ENCODE measurements around the gene ITGA1. TPM values are rescaled to one million over a fixed set of nuclear protein-coding genes. Genes with fewer than 3 reads are reported as not detected.

Gene ITGA1
- total and polyA plus RNA-seq, 2 of the 8 experiments (the other 6 are each of a cell fraction or from before 2014, with no cell fraction given): 2.3 to 9.0 TPM

DNA sequence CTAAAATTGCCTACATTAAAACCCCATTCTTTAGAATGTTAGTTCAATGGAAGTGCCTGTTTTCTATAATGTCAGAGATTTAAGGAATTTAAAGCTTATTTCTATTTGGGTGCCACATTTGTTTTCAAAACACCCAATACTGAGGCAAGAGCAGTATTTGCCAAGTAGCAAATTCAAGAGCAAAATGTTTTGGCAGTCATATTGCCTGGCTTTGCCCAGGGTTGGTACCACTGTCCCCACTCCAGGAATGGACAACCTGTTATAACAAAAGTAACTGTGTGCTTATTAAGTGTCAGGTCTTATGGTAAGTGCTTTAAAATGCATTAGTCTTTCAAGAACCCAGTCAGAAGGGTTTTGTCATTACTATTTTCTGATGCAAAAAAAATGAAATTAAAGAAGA, 19.3 kb downstream of the ITGA1 start:
- Histone ChIP-seq H4K91ac (replicated peaks; ENCODE audit: insufficient read length, low read length) (no peak overlapping the region), H3K23me2 (ENCODE audit: low read depth, low read length) (no peaks in the 10 kb centered on the region), H2BK5ac (ENCODE audit: low read depth, low read length) (no peak overlapping the region), H2AFZ (ENCODE audit: low read length) (no peak overlapping the region), H4K8ac (ENCODE audit: extremely low read depth, insufficient read depth, low read length) (no peak overlapping the region), H4K5ac (ENCODE audit: insufficient read length, low read depth, low read length) (no peak overlapping the region), H3K56ac (replicated peaks; ENCODE audit: insufficient read length, low read depth, low read length) (no peak overlapping the region), H2BK20ac (ENCODE audit: low read length) (no peak overlapping the region), H3K4me1 (replicated peaks in 1 of 4; ENCODE audit: control insufficient read depth in 3 of 4, insufficient read depth in 4 of 4, low read length in 3 of 4) (no peaks in the 10 kb centered on the region; a peak in 1 of 7 replicates), H3K9ac (replicated peaks in 1 of 4; ENCODE audit: extremely low read depth in 1 of 4, low read depth in 3 of 4, low read length in 3 of 4) (no peak overlapping the region), H3K27ac (ENCODE audit: low read depth, low read length) (no peak overlapping the region), H3K4me2 (ENCODE audit: insufficient read depth in 1 of 2, low read depth in 2 of 2, low read length in 2 of 2) (no peak overlapping the region), H2AK5ac (ENCODE audit: low read depth, low read length) (no peak overlapping the region), H3K79me1 (ENCODE audit: low read depth, low read length) (no peaks in the 10 kb centered on the region), H2BK15ac (ENCODE audit: low read length) (no peak overlapping the region), H3K79me2 (ENCODE audit: control insufficient read depth in 1 of 2, insufficient read depth in 2 of 2, low read length in 2 of 2) (peaks cover 0 to 33% of the 10 kb centered on the region in 2 experiments; a peak in 3 of 4 replicates), H3K36me3 (ENCODE audit: control insufficient read depth in 2 of 4, insufficient read depth in 4 of 4, low read length in 3 of 4) (peaks cover 0 to 6% (median 0%) of the 10 kb centered on the region in 4 experiments; a peak in 1 of 8 replicates), H3K27me3 (replicated peaks in 1 of 4; ENCODE audit: control insufficient read depth in 3 of 4, extremely low read depth in 1 of 4, insufficient read depth in 3 of 4, low read length in 3 of 4) (no peaks in the 10 kb centered on the region), H3K4me3 (ENCODE audit: extremely low read depth in 1 of 4, insufficient read depth in 2 of 4, low read depth in 3 of 4, low read length in 4 of 4) (no peak overlapping the region), H3K23ac (ENCODE audit: insufficient read length) (no peak overlapping the region), H2BK12ac (ENCODE audit: low read depth, low read length) (no peak overlapping the region), H2BK120ac (replicated peaks; ENCODE audit: low read depth, low read length) (no peak overlapping the region), H3K9me3 (ENCODE audit: insufficient read depth in 2 of 2, low read depth in 1 of 2, low read length in 1 of 2) (no peaks in the 10 kb centered on the region), H3K18ac (ENCODE audit: extremely low read depth, low read length) (no peak overlapping the region), H4K20me1 (replicated peaks in 1 of 2; ENCODE audit: control insufficient read depth in 1 of 2, insufficient read depth in 2 of 2, low read length in 2 of 2) (peaks cover 1 to 2% of the 10 kb centered on the region in 2 experiments), H3K14ac (ENCODE audit: insufficient read length) (no peak overlapping the region), H3K4ac (replicated peaks; ENCODE audit: insufficient read length, low read depth, low read length) (no peak overlapping the region)
- no peak for TF ChIP-seq EP300 (IDR thresholded peaks at IDR 0.05; ENCODE audit: borderline replicate concordance in 1 of 2, low read depth in 2 of 2, low read length in 2 of 2)
- TF ChIP-seq, protein P1, sequence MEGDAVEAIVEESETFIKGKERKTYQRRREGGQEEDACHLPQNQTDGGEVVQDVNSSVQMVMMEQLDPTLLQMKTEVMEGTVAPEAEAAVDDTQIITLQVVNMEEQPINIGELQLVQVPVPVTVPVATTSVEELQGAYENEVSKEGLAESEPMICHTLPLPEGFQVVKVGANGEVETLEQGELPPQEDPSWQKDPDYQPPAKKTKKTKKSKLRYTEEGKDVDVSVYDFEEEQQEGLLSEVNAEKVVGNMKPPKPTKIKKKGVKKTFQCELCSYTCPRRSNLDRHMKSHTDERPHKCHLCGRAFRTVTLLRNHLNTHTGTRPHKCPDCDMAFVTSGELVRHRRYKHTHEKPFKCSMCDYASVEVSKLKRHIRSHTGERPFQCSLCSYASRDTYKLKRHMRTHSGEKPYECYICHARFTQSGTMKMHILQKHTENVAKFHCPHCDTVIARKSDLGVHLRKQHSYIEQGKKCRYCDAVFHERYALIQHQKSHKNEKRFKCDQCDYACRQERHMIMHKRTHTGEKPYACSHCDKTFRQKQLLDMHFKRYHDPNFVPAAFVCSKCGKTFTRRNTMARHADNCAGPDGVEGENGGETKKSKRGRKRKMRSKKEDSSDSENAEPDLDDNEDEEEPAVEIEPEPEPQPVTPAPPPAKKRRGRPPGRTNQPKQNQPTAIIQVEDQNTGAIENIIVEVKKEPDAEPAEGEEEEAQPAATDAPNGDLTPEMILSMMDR (IDR thresholded peaks at IDR 0.05; ENCODE audit: control extremely low read depth in 1 of 3, insufficient read depth in 1 of 3, low read depth in 1 of 3, low read length in 3 of 3): no peak
- TF ChIP-seq BCL11A (IDR thresholded peaks at IDR 0.05; ENCODE audit: low read depth in 2 of 2, low read length in 2 of 2): no peak
- TF ChIP-seq NANOG (IDR thresholded peaks at IDR 0.05; ENCODE audit: insufficient read depth, low read depth, low read length, poor library complexity, severe bottlenecking): no peak
- no peak for TF ChIP-seq RFX5 (IDR thresholded peaks at IDR 0.05; ENCODE audit: borderline replicate concordance, low read depth, low read length)
- TF ChIP-seq, protein P2, sequence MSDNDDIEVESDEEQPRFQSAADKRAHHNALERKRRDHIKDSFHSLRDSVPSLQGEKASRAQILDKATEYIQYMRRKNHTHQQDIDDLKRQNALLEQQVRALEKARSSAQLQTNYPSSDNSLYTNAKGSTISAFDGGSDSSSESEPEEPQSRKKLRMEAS (IDR thresholded peaks at IDR 0.05): no peak
- no peak for TF ChIP-seq RXRA (IDR thresholded peaks at IDR 0.05; ENCODE audit: insufficient read depth, low read depth, low read length)
- no peak for FAIRE-seq
- ChIA-PET CTCF (ENCODE audit: partially characterized antibody) (interaction anchor here (1.9 kb wide), 1 partner anchor 20 kb away, joined by 6 read pairs; the partner anchor contains the start of genes ITGA1 and PELO), POLR2A (ENCODE audit: partially characterized antibody) (no interaction called here)
- DNase-seq (ENCODE audit: low read depth in 1 of 2, low spot score in 2 of 2): no peak
